ENCODE data around the gene SETD9. TPM values are rescaled to one million over a fixed set of nuclear protein-coding genes. Genes with fewer than 3 reads are reported as not detected.

SETD9 gene
- total and polyA plus RNA-seq, 9 of the 15 experiments (the other 6 are each of a cell fraction or from before 2014, with no cell fraction given), result 10.8 to 32.6 (median 19.8) TPM

- TF ChIP-seq CREB3L1 (IDR thresholded peaks at IDR 0.05; ENCODE audit: borderline replicate concordance, low read depth) (0 out of 2 replicates have a peak, but pooled peaks have one; percentile 34), ZNF12 (CRISPR knock-in tag; IDR thresholded peaks at IDR 0.05) (no peak), THRAP3 (IDR thresholded peaks at IDR 0.05; ENCODE audit: borderline replicate concordance) (peak; percentile 24; the same call in 1 of the 2 replicates), MEF2D (tag; conservative IDR thresholded peaks at IDR 0.05; ENCODE audit: low read depth) (no peak), DLX4 (CRISPR knock-in tag; IDR thresholded peaks at IDR 0.05) (no peak), MAFG (tag; conservative IDR thresholded peaks at IDR 0.05) (no peak), IFI16 (CRISPR knock-in tag; IDR thresholded peaks at IDR 0.05) (no peak), ATF3 (IDR thresholded peaks at IDR 0.05) (peak; percentile 63), ATF3 (CRISPR knock-in tag; conservative IDR thresholded peaks at IDR 0.05) (no peak), RBFOX2 (IDR thresholded peaks at IDR 0.05; ENCODE audit: low read depth, low read length) (no peak), HNRNPLL (IDR thresholded peaks at IDR 0.05; ENCODE audit: low read depth, low read length, poor library complexity, severe bottlenecking) (peak; percentile 63), BCOR (IDR thresholded peaks at IDR 0.05) (peak; percentile 21; the same call in 1 of the 2 replicates), ETV5 (CRISPR knock-in tag; IDR thresholded peaks at IDR 0.05; ENCODE audit: low read depth) (peak; percentile 57; the same call in 1 of the 2 replicates), SIN3B (IDR thresholded peaks at IDR 0.05; ENCODE audit: low read depth) (0 out of 2 replicates have a peak, but pooled peaks have one; percentile 44), FOXJ2 (tag; IDR thresholded peaks at IDR 0.05) (no peak), FOXK2 (conservative IDR thresholded peaks at IDR 0.05 in 1 of 2, IDR thresholded peaks at IDR 0.05 in 1 of 2; ENCODE audit: low read depth in 2 of 2) (peak; percentile 11 to 56; a peak in 2 of 4 replicates), ZFX (CRISPR knock-in tag; IDR thresholded peaks at IDR 0.05) (peak; percentile 65; the same call in 1 of the 2 replicates), ADNP (tag; IDR thresholded peaks at IDR 0.05) (no peak), TRIM25 (IDR thresholded peaks at IDR 0.05; ENCODE audit: borderline replicate concordance) (no peak), TFE3 (CRISPR knock-in tag; IDR thresholded peaks at IDR 0.05) (no peak), OTX1 (CRISPR knock-in tag; IDR thresholded peaks at IDR 0.05) (0 out of 2 replicates have a peak, but pooled peaks have one; percentile 15), HDAC1 (IDR thresholded peaks at IDR 0.05) (peak in 1 of 2 experiments; percentile 72; a peak in 2 of 4 replicates)
Measured at GRCh38 chr5:56910210-56910965, 992 bp downstream of the SETD9 start (continued).

Measured in K562 (cell line).